WTC11 (cell line): Measurements from ENCODE around the gene FBXL7. TPM values are rescaled to one million over a fixed set of nuclear protein-coding genes. Genes with fewer than 3 reads are reported as not detected.

Experiments
- ATAC-seq: fragments of 200-7000 bp; cut with Tn5 transposase; 2 replicates; pipeline ENCODE4 v1.10.0; 2021; ENCODE audit warnings: mild to moderate bottlenecking, moderate library complexity
- CTCF ChIA-PET: fragments of 300-600 bp; sonication (Branson Sonifier 250); formaldehyde crosslinking; loops from one replicate; lab custom pipeline; 2021; ENCODE audit warnings: antibody characterized with exemption; lab: Charles Lee
- POLR2A ChIA-PET: fragments of 350-600 bp; sonication (Branson Sonifier 250); formaldehyde crosslinking; loops from one replicate; lab custom pipeline; 2021; ENCODE audit warnings: antibody characterized with exemption; lab: Charles Lee
- DNase-seq: peaks from one replicate; pipeline ENCODE4 v3.0.0; 2021; ENCODE audit warnings: low spot score
- H3K27ac Mint-ChIP-seq: 2 replicates; pipeline ENCODE4 v1.8.0; 2021; ENCODE audit warnings: mixed read lengths
- H3K27me3 Mint-ChIP-seq: 2 replicates; pipeline ENCODE4 v1.8.0; 2021; ENCODE audit warnings: low read depth, mild to moderate bottlenecking, moderate library complexity, mixed read lengths
- H3K36me3 Mint-ChIP-seq: 2 replicates; pipeline ENCODE4 v1.8.0; 2021; ENCODE audit warnings: mixed read lengths
- H3K4me1 Mint-ChIP-seq: 2 replicates; pipeline ENCODE4 v1.8.0; 2022; ENCODE audit warnings: mixed read lengths
- H3K4me3 Mint-ChIP-seq: 2 replicates; pipeline ENCODE4 v1.8.0; 2021; ENCODE audit warnings: mild to moderate bottlenecking, moderate library complexity, mixed read lengths
- H3K9me3 Mint-ChIP-seq: 2 replicates; pipeline ENCODE4 v1.8.0; 2021; ENCODE audit warnings: mixed read lengths
- ARID4B ChIP-seq: sonication (generic); formaldehyde crosslinking; IDR thresholded peaks from 2 replicates; pipeline ENCODE4 v1.8.0; 2023; ENCODE audit warnings: missing genetic modification reagents, mild to moderate bottlenecking, borderline replicate concordance
- ELF4 ChIP-seq: sonication (generic); formaldehyde crosslinking; IDR thresholded peaks from 2 replicates; pipeline ENCODE4 v1.8.1; 2022; ENCODE audit warnings: low read depth, mild to moderate bottlenecking, moderate library complexity, missing genetic modification reagents
- FOXJ3 ChIP-seq: sonication (generic); formaldehyde crosslinking; IDR thresholded peaks from 2 replicates; pipeline ENCODE4 v1.9.0; 2021; ENCODE audit warnings: missing genetic modification reagents, mild to moderate bottlenecking, borderline replicate concordance
- GRHL2 ChIP-seq: fragments of 250-450 bp; sonication (Bioruptor Pico); IDR thresholded peaks from 2 replicates; pipeline ENCODE4 v1.8.0; 2022; ENCODE audit warnings: mild to moderate bottlenecking, moderate library complexity; ENCODE audit not compliant: insufficient replicate concordance, severe bottlenecking
- IRF2 ChIP-seq: sonication (generic); formaldehyde crosslinking; IDR thresholded peaks from 2 replicates; pipeline ENCODE4 v1.8.0; 2022; ENCODE audit warnings: low read depth, missing genetic modification reagents, borderline replicate concordance
- JAZF1 ChIP-seq: fragments of 250-450 bp; sonication (Bioruptor Pico); IDR thresholded peaks from 2 replicates; pipeline ENCODE4 v1.9.0; 2021; ENCODE audit warnings: moderate library complexity, mild to moderate bottlenecking, inconsistent platforms
- NFYB ChIP-seq: sonication (generic); formaldehyde crosslinking; conservative IDR thresholded peaks from 2 replicates; pipeline ENCODE4 v1.8.0; 2022; ENCODE audit warnings: low read depth, missing genetic modification reagents
- RELA ChIP-seq: sonication (generic); formaldehyde crosslinking; IDR thresholded peaks from 2 replicates; pipeline ENCODE4 v1.8.1; 2022; ENCODE audit warnings: missing genetic modification reagents, mild to moderate bottlenecking, borderline replicate concordance
- ZNF263 ChIP-seq: sonication (generic); formaldehyde crosslinking; IDR thresholded peaks from 2 replicates; pipeline ENCODE4 v1.8.1; 2022; ENCODE audit warnings: low read depth, mild to moderate bottlenecking, moderate library complexity, missing genetic modification reagents
- ZNF416 ChIP-seq: fragments of 250-450 bp; sonication (Bioruptor Pico); IDR thresholded peaks from 2 replicates; pipeline ENCODE4 v1.9.0; 2021; ENCODE audit warnings: mild to moderate bottlenecking, inconsistent platforms
- ZNF423 ChIP-seq: fragments of 250-450 bp; sonication (Bioruptor Pico); IDR thresholded peaks from 2 replicates; pipeline ENCODE4 v2.1.2; 2022; ENCODE audit warnings: mild to moderate bottlenecking, moderate library complexity
- total RNA-seq: library from RNA; stranded (reverse); gene quantifications from 3 replicates; pipeline ENCODE4 v1.2.3, GENCODE V29; 2021
- TF ChIP-seq, protein P1 (sequence below): sonication (generic); formaldehyde crosslinking; IDR thresholded peaks from 2 replicates; pipeline ENCODE4 v1.8.0; 2022; ENCODE audit warnings: mild to moderate bottlenecking, missing genetic modification reagents
- TF ChIP-seq, protein P2 (sequence below): fragments of 250-450 bp; sonication (Bioruptor Pico); IDR thresholded peaks from 2 replicates; pipeline ENCODE4 v1.9.0; 2021; ENCODE audit warnings: mild to moderate bottlenecking, borderline replicate concordance

FBXL7 gene
- total RNA-seq, 1 experiment from 2014 or later, result 13.8 TPM

DNA sequence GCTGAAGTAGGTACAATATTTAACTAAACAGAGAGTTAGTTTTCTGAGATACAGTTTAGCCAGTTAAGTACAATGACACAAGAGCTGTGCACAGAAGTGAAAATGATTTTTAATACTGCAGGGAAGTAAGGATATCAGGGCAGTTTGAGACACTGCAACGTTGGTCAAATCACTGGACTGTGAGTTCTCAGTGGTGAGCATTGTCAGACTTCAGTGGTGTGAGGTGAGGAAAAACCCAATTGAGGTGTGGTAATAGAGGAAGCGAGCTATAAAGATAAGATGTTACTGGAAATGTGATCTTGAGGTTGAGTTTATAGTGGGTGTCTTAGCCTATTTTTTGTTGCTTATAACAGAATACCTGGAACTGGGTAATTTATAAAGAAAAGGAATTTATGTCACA, 12.8 kb upstream of the FBXL7 start (continued):
- no peak for TF ChIP-seq RELA (CRISPR knock-in tag)

GRCh38 chr5:15489571-15490235, 10.3 kb upstream of the FBXL7 start:
- peaks cover 4% of the 10 kb centered on the region; the same call in 1 of the 2 replicates for H3K27me3 Mint-ChIP-seq
- CTCF ChIA-PET, result no interaction called here
- DNase-seq (no peak), ATAC-seq (no peak)
- no peaks in the 10 kb centered on the region for H3K36me3 Mint-ChIP-seq
- no peak overlapping the region for H3K4me3 Mint-ChIP-seq
- H3K9me3 Mint-ChIP-seq, result peaks cover 6% of the 10 kb centered on the region; the same call in 1 of the 2 replicates
- H3K4me1 Mint-ChIP-seq, result no peaks in the 10 kb centered on the region
- no peak overlapping the region for H3K27ac Mint-ChIP-seq
- TF ChIP-seq FOXJ3 (CRISPR knock-in tag) (no peak), RELA (CRISPR knock-in tag) (no peak), ZNF423 (CRISPR knock-in tag) (no peak), ZNF416 (CRISPR knock-in tag) (no peak)
- TF ChIP-seq, protein P1, sequence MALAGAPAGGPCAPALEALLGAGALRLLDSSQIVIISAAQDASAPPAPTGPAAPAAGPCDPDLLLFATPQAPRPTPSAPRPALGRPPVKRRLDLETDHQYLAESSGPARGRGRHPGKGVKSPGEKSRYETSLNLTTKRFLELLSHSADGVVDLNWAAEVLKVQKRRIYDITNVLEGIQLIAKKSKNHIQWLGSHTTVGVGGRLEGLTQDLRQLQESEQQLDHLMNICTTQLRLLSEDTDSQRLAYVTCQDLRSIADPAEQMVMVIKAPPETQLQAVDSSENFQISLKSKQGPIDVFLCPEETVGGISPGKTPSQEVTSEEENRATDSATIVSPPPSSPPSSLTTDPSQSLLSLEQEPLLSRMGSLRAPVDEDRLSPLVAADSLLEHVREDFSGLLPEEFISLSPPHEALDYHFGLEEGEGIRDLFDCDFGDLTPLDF (CRISPR knock-in tag), result no peak
- TF ChIP-seq, all 79 proteins: peak for 0
- POLR2A ChIA-PET, result no interaction called here

GRCh38 chr5:15492545-15492944, 7.4 kb upstream of the FBXL7 start:
- no peaks in the 10 kb centered on the region for H3K36me3 Mint-ChIP-seq
- CTCF ChIA-PET, result no interaction called here
- peaks cover 4% of the 10 kb centered on the region; the same call in 1 of the 2 replicates for H3K27me3 Mint-ChIP-seq
- H3K27ac Mint-ChIP-seq, result no peak overlapping the region
- no peak for DNase-seq
- no peak overlapping the region for H3K4me3 Mint-ChIP-seq
- peaks cover 4% of the 10 kb centered on the region for H3K4me1 Mint-ChIP-seq
- peaks cover 6% of the 10 kb centered on the region; the same call in 1 of the 2 replicates for H3K9me3 Mint-ChIP-seq
- no peak for TF ChIP-seq IRF2 (CRISPR knock-in tag)
- TF ChIP-seq NFYB, result no peak
- TF ChIP-seq ARID4B, result no peak
- no peak for TF ChIP-seq GRHL2 (CRISPR knock-in tag)
- no peak for TF ChIP-seq JAZF1 (CRISPR knock-in tag)
- TF ChIP-seq ELF4, result no peak
- TF ChIP-seq, protein P2, sequence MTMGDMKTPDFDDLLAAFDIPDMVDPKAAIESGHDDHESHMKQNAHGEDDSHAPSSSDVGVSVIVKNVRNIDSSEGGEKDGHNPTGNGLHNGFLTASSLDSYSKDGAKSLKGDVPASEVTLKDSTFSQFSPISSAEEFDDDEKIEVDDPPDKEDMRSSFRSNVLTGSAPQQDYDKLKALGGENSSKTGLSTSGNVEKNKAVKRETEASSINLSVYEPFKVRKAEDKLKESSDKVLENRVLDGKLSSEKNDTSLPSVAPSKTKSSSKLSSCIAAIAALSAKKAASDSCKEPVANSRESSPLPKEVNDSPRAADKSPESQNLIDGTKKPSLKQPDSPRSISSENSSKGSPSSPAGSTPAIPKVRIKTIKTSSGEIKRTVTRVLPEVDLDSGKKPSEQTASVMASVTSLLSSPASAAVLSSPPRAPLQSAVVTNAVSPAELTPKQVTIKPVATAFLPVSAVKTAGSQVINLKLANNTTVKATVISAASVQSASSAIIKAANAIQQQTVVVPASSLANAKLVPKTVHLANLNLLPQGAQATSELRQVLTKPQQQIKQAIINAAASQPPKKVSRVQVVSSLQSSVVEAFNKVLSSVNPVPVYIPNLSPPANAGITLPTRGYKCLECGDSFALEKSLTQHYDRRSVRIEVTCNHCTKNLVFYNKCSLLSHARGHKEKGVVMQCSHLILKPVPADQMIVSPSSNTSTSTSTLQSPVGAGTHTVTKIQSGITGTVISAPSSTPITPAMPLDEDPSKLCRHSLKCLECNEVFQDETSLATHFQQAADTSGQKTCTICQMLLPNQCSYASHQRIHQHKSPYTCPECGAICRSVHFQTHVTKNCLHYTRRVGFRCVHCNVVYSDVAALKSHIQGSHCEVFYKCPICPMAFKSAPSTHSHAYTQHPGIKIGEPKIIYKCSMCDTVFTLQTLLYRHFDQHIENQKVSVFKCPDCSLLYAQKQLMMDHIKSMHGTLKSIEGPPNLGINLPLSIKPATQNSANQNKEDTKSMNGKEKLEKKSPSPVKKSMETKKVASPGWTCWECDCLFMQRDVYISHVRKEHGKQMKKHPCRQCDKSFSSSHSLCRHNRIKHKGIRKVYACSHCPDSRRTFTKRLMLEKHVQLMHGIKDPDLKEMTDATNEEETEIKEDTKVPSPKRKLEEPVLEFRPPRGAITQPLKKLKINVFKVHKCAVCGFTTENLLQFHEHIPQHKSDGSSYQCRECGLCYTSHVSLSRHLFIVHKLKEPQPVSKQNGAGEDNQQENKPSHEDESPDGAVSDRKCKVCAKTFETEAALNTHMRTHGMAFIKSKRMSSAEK (CRISPR knock-in tag), result no peak
- no peak for TF ChIP-seq ZNF263
- TF ChIP-seq, all 79 proteins: peak for 0
- 0 out of 2 replicates have a peak, but pooled peaks have one; percentile 36 for ATAC-seq
- POLR2A ChIA-PET, result no interaction called here
